HCT116 (cell line): ENCODE data around the gene WNT7B. TPM values are rescaled to one million over a fixed set of nuclear protein-coding genes. Genes with fewer than 3 reads are reported as not detected.

ENCODE experiments used
- ATAC-seq: fragments of 200-7000 bp; cut with Tn5 transposase; 2 replicates; pipeline ENCODE4 v1.9.1; 2020; ENCODE audit warnings: mild to moderate bottlenecking, moderate library complexity
- BruUV-seq: library from RNA; stranded (reverse); fragments of 400-500 nt; replicated peaks from 2 replicates; lab custom pipeline; 2021; lab: Mats Ljungman, UMichigan
- CTCF ChIA-PET: fragments of 300-600 bp; sonication (Branson Sonifier 250); formaldehyde crosslinking; loops from one replicate; lab custom pipeline; 2021; ENCODE audit warnings: antibody characterized with exemption; lab: Charles Lee
- POLR2A ChIA-PET: fragments of 300-600, 350-600 bp; sonication (Branson Sonifier 250); formaldehyde crosslinking; loops from one replicate; lab custom pipeline; 2021; ENCODE audit warnings: antibody characterized with exemption; lab: Charles Lee
- RAD21 ChIA-PET, 2 experiments: fragments of 300-600 bp; sonication (Branson Sonifier 250); formaldehyde crosslinking; loops; one replicate each; lab custom pipeline; 2023; ENCODE audit warnings: low total read pairs in 2 of 2; ENCODE audit not compliant: uncharacterized antibody in 2 of 2, unreplicated experiment in 2 of 2, low non-redundant PET in 1 of 2; lab: Charles Lee
- DNase-seq: peaks from one replicate; pipeline ENCODE4 v3.0.0-alpha.2; 2010; ENCODE audit warnings: low read depth, low spot score
- H2AFZ ChIP-seq: fragments of 200-600 bp; shearing (Covaris generic), sonication (generic); 2 replicates; pipeline ENCODE4 v1.6.1; 2017; ENCODE audit warnings: low read depth, mixed run types, mixed read lengths, antibody characterized with exemption, low read length; ENCODE audit not compliant: poor library complexity, severe bottlenecking
- H3K27ac ChIP-seq: 2 replicates; pipeline ENCODE4 v1.5.1; 2012; ENCODE audit warnings: low read depth, low read length
- H3K27me3 ChIP-seq: fragments of 200-600 bp; sonication (generic); 2 replicates; pipeline ENCODE4 v1.6.1; 2016; ENCODE audit warnings: mixed run types, low read length, mixed read lengths; ENCODE audit not compliant: insufficient read depth
- H3K36me3 ChIP-seq, 2 experiments: fragments of 200-500 bp in 1 of 2; fragments of 200-600 bp in 1 of 2; sonication (Bioruptor generic) in 1 of 2; sonication (generic) in 1 of 2; 2 replicates each; pipeline versions ENCODE4 v1.5.1 to v1.6.1; 2014 to 2016; ENCODE audit warnings: low read length in 2 of 2, inconsistent platforms in 1 of 2, mixed read lengths in 1 of 2, mixed run types in 1 of 2; ENCODE audit not compliant: insufficient read depth in 2 of 2, control insufficient read depth in 1 of 2
- H3K4me1 ChIP-seq, 2 experiments: fragments of 200-600 bp in 1 of 2; sonication (generic) in 1 of 2; 2 replicates each; pipeline versions ENCODE4 v1.5.1 to v1.6.1; 2012 to 2017; ENCODE audit warnings: low read length in 2 of 2, inconsistent platforms in 1 of 2, mild to moderate bottlenecking in 1 of 2, mixed read lengths in 1 of 2, mixed run types in 1 of 2, moderate library complexity in 1 of 2; ENCODE audit not compliant: insufficient read depth in 2 of 2, control insufficient read depth in 1 of 2
- H3K4me2 ChIP-seq: fragments of 200-600 bp; sonication (generic); 2 replicates; pipeline ENCODE4 v1.6.1; 2017; ENCODE audit warnings: mixed run types, low read length, mixed read lengths
- H3K4me3 ChIP-seq, 2 experiments: fragments of 200-600 bp in 1 of 2; sonication (generic) in 1 of 2; replicated peaks in 1 of 2; 2 replicates each; pipeline ENCODE4 v1.5.1; 2011 to 2016; ENCODE audit warnings: low read length in 2 of 2, control low read depth in 1 of 2, low read depth in 1 of 2, mild to moderate bottlenecking in 1 of 2, mixed read lengths in 1 of 2, mixed run types in 1 of 2
- H3K79me2 ChIP-seq: fragments of 200-600 bp; sonication (generic); 2 replicates; pipeline ENCODE4 v1.6.1; 2017; ENCODE audit warnings: mild to moderate bottlenecking, mixed run types, low read length, moderate library complexity, mixed read lengths; ENCODE audit not compliant: insufficient read depth
- H3K9ac ChIP-seq: fragments of 200-600 bp; sonication (generic); 2 replicates; pipeline ENCODE4 v1.6.1; 2016; ENCODE audit warnings: low read length, mixed read lengths
- H3K9me2 ChIP-seq: fragments of 200-600 bp; sonication (generic), shearing (Covaris generic); 2 replicates; pipeline ENCODE4 v1.6.1; 2017; ENCODE audit warnings: mixed run types, mild to moderate bottlenecking, moderate library complexity; ENCODE audit not compliant: insufficient read depth
- H3K9me3 ChIP-seq, 2 experiments: fragments of 200-500 bp in 1 of 2; fragments of 200-600 bp in 1 of 2; sonication (Bioruptor generic) in 1 of 2; sonication (generic) in 1 of 2; 2 replicates each; pipeline ENCODE4 v1.6.1; 2014 to 2017; ENCODE audit warnings: low read length in 2 of 2, mixed read lengths in 2 of 2, inconsistent platforms in 1 of 2, low read depth in 1 of 2, mild to moderate bottlenecking in 1 of 2, mixed run types in 1 of 2, moderate library complexity in 1 of 2; ENCODE audit not compliant: control insufficient read depth in 1 of 2, insufficient read depth in 1 of 2
- H4K20me1 ChIP-seq: fragments of 200-600 bp; sonication (generic), shearing (Covaris generic); 2 replicates; pipeline ENCODE4 v1.6.1; 2017; ENCODE audit warnings: mixed run types, mild to moderate bottlenecking, moderate library complexity; ENCODE audit not compliant: insufficient read depth
- CBX3 ChIP-seq: IDR thresholded peaks from 2 replicates; pipeline ENCODE4 v1.6.1; 2012; ENCODE audit warnings: low read depth
- CTCF ChIP-seq, 3 experiments: fragments of 200-600 bp in 1 of 3; sonication (generic) in 1 of 3; IDR thresholded peaks in 2 of 3; conservative IDR thresholded peaks in 1 of 3; 2 replicates each; pipeline ENCODE4 v1.5.1; 2012 to 2017; ENCODE audit warnings: low read depth in 2 of 3, low read length in 2 of 3, antibody characterized with exemption in 1 of 3, borderline replicate concordance in 1 of 3, control low read depth in 1 of 3, mild to moderate bottlenecking in 1 of 3, mixed read lengths in 1 of 3, mixed run types in 1 of 3, moderate library complexity in 1 of 3; ENCODE audit not compliant: insufficient read depth in 1 of 3
- EGR1 ChIP-seq: IDR thresholded peaks from 2 replicates; pipeline ENCODE4 v1.6.1; 2012; ENCODE audit warnings: low read depth
- JUND ChIP-seq: IDR thresholded peaks from 2 replicates; pipeline ENCODE4 v1.6.1; 2012
- SRF ChIP-seq: IDR thresholded peaks from 2 replicates; pipeline ENCODE4 v1.6.1; 2012; ENCODE audit warnings: low read depth
- ZNF274 ChIP-seq: fragments of 200-500 bp; sonication (Bioruptor generic); IDR thresholded peaks from 2 replicates; pipeline ENCODE4 v1.6.1; 2014; ENCODE audit warnings: mild to moderate bottlenecking, low read depth, low read length, inconsistent platforms
- intact Hi-C: fragments of 100-400 bp; cut with micrococcal nuclease; formaldehyde crosslinking; loops from 2 replicates; pipeline ENCODE4 v1.10.0; 2022
- total RNA-seq: library from RNA; stranded (reverse); gene quantifications from one replicate; pipeline ENCODE4 v1.2.1, GENCODE V29; 2021; ENCODE audit not compliant: unreplicated experiment
- TF ChIP-seq, protein P1 (sequence below): IDR thresholded peaks from 2 replicates; pipeline ENCODE4 v1.6.1; 2011; ENCODE audit warnings: mild to moderate bottlenecking, low read length, moderate library complexity; ENCODE audit not compliant: insufficient replicate concordance; ENCODE audit errors: extremely low read depth
- TF ChIP-seq, protein P2 (sequence below): IDR thresholded peaks from 2 replicates; pipeline ENCODE4 v1.6.1; 2012

WNT7B gene
- total RNA-seq, 1 experiment from 2014 or later, result 10.5 TPM

DNA sequence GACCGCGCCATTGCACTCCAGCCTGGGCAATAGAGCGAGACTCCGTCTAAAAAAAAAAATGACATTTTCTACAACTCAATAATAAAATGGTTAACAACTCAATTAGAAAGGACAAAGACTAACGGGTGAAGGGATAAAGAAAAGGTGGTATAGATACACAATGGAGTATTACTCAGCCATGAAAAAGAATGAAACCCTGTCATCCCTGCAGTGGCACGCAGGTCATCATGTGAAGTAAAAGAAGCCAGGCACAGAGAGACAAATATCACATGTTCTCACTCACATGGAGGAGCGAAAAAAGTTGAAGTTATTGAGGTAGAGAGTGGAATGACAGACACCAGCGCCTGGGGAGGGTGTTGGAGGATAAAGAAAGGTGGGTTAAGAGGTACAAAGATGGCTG is 39.0 kb downstream of the WNT7B start:
- Histone ChIP-seq H3K9me2 (no peaks in the 10 kb centered on the region), H3K4me2 (no peak overlapping the region), H3K27ac (no peak overlapping the region), H3K79me2 (no peaks in the 10 kb centered on the region), H2AFZ (no peak overlapping the region), H3K9ac (no peak overlapping the region), H3K4me1 (peaks cover 17 to 25% of the 10 kb centered on the region in 2 experiments), H3K27me3 (peaks cover 24% of the 10 kb centered on the region), H3K4me3 (no peak overlapping the region), H3K9me3 (no peaks in the 10 kb centered on the region), H3K36me3 (no peaks in the 10 kb centered on the region), H4K20me1 (no peaks in the 10 kb centered on the region)
- ChIA-PET RAD21 (no interaction called here), CTCF (no interaction called here), POLR2A (no interaction called here)
- ATAC-seq, result no peak
- no TSS peak for BruUV-seq
- DNase-seq, result no peak
- intact Hi-C loops, result no loop called here
- TF ChIP-seq JUND (no peak), EGR1 (no peak), ZNF274 (no peak), CBX3 (no peak), SRF (no peak), CTCF (IDR thresholded peaks at IDR 0.05 in 2 of 3, conservative IDR thresholded peaks at IDR 0.05 in 1 of 3; ENCODE audit: borderline replicate concordance in 1 of 3, insufficient read depth in 1 of 3, low read depth in 2 of 3, low read length in 2 of 3) (no peak)
- TF ChIP-seq, protein P1, sequence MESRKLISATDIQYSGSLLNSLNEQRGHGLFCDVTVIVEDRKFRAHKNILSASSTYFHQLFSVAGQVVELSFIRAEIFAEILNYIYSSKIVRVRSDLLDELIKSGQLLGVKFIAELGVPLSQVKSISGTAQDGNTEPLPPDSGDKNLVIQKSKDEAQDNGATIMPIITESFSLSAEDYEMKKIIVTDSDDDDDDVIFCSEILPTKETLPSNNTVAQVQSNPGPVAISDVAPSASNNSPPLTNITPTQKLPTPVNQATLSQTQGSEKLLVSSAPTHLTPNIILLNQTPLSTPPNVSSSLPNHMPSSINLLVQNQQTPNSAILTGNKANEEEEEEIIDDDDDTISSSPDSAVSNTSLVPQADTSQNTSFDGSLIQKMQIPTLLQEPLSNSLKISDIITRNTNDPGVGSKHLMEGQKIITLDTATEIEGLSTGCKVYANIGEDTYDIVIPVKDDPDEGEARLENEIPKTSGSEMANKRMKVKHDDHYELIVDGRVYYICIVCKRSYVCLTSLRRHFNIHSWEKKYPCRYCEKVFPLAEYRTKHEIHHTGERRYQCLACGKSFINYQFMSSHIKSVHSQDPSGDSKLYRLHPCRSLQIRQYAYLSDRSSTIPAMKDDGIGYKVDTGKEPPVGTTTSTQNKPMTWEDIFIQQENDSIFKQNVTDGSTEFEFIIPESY, result no peak
- TF ChIP-seq, protein P2, sequence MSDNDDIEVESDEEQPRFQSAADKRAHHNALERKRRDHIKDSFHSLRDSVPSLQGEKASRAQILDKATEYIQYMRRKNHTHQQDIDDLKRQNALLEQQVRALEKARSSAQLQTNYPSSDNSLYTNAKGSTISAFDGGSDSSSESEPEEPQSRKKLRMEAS, result no peak
- TF ChIP-seq, all 23 proteins: peak for 0
